Keratinocyte (primary cell): ENCODE data around the gene MTHFD2L.

Source experiments
- EZH2 ChIP-seq: IDR thresholded peaks from one replicate; pipeline ENCODE4 v1.6.1; 2012; ENCODE audit warnings: inconsistent platforms, mild to moderate bottlenecking, low read length, moderate library complexity
- TF ChIP-seq, protein P1 (sequence below), 3 experiments: IDR thresholded peaks in 1 of 3; conservative IDR thresholded peaks in 1 of 3; optimal IDR thresholded peaks in 1 of 3; 2 replicates in 2 of 3; 3 replicates in 1 of 3; pipeline versions ENCODE3 to v1.5.1; 2011; ENCODE audit warnings: low read length in 3 of 3, mild to moderate bottlenecking in 3 of 3, moderate library complexity in 2 of 3, control low read depth in 1 of 3, inconsistent platforms in 1 of 3; ENCODE audit not compliant: insufficient read depth in 2 of 3; ENCODE audit errors: extremely low read depth in 1 of 3

GRCh38 chr4:74166818-74167217 lies 8.9 kb downstream of the MTHFD2L start:
- no peak for TF ChIP-seq EZH2
- TF ChIP-seq, protein P1, sequence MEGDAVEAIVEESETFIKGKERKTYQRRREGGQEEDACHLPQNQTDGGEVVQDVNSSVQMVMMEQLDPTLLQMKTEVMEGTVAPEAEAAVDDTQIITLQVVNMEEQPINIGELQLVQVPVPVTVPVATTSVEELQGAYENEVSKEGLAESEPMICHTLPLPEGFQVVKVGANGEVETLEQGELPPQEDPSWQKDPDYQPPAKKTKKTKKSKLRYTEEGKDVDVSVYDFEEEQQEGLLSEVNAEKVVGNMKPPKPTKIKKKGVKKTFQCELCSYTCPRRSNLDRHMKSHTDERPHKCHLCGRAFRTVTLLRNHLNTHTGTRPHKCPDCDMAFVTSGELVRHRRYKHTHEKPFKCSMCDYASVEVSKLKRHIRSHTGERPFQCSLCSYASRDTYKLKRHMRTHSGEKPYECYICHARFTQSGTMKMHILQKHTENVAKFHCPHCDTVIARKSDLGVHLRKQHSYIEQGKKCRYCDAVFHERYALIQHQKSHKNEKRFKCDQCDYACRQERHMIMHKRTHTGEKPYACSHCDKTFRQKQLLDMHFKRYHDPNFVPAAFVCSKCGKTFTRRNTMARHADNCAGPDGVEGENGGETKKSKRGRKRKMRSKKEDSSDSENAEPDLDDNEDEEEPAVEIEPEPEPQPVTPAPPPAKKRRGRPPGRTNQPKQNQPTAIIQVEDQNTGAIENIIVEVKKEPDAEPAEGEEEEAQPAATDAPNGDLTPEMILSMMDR (optimal IDR thresholded peaks at IDR 0.05 in 1 of 3, IDR thresholded peaks at IDR 0.05 in 1 of 3, conservative IDR thresholded peaks at IDR 0.05 in 1 of 3; ENCODE audit: extremely low read depth in 1 of 3, insufficient read depth in 2 of 3, low read length in 3 of 3), result no peak
